Fibroblast of villous mesenchyme (primary cell): Measurements from ENCODE around the gene ZBTB34. TPM values are rescaled to one million over a fixed set of nuclear protein-coding genes. Genes with fewer than 3 reads are reported as not detected.

ENCODE experiments used
- DNase-seq: peaks from one replicate; pipeline ENCODE4 v3.0.0-alpha.2; 2010; ENCODE audit warnings: low read depth
- H3K4me3 ChIP-seq: 2 replicates; pipeline ENCODE4 v1.5.1; 2011; ENCODE audit warnings: low read depth, mild to moderate bottlenecking, low read length
- CTCF ChIP-seq: IDR thresholded peaks from 2 replicates; pipeline ENCODE4 v1.5.1; 2012; ENCODE audit warnings: low read depth, mild to moderate bottlenecking, low read length; ENCODE audit not compliant: insufficient read depth
- total RNA-seq: library from RNA; depleted of rRNA; stranded (reverse); fragments of >200 nt; gene quantifications from 2 replicates; pipeline ENCODE4 v1.2.3, GENCODE V29; 2012

The ZBTB34 gene
- total RNA-seq, 1 donor, result 6.9 TPM

- H3K4me3 ChIP-seq, result no peak overlapping the region
- TF ChIP-seq CTCF, result no peak
- DNase-seq, result no peak
Observed at GRCh38 chr9:126874546-126875314, 14.3 kb downstream of the ZBTB34 start.

GRCh38 chr9:126875756-126876510, 15.5 kb downstream of the ZBTB34 start:
- no peak for TF ChIP-seq CTCF
- H3K4me3 ChIP-seq, result no peak overlapping the region
- no peak for DNase-seq

GRCh38 chr9:126876531-126876930, 16.1 kb downstream of the ZBTB34 start:
- DNase-seq, result no peak
- H3K4me3 ChIP-seq, result no peak overlapping the region
- no peak for TF ChIP-seq CTCF

- H3K4me3 ChIP-seq, result no peak overlapping the region
- TF ChIP-seq CTCF, result no peak
- DNase-seq, result no peak
Observed at GRCh38 chr9:126877418-126877817, 17.0 kb downstream of the ZBTB34 start.

GRCh38 chr9:126879288-126879687, 18.8 kb downstream of the ZBTB34 start:
- DNase-seq, result no peak
- H3K4me3 ChIP-seq, result no peak overlapping the region
- no peak for TF ChIP-seq CTCF

- no peak for TF ChIP-seq CTCF
- no peak for DNase-seq
- H3K4me3 ChIP-seq, result no peak overlapping the region
Observed at GRCh38 chr9:126880226-126880946, 19.9 kb downstream of the ZBTB34 start.
